Spleen (tissue), 11 donors: Measurements from ENCODE around the gene RAB9B. TPM values are rescaled to one million over a fixed set of nuclear protein-coding genes. Genes with fewer than 3 reads are reported as not detected.

Experiments used
- DNase-seq: peaks from one replicate; pipeline ENCODE4 v3.0.0-alpha.2; 2020
- H3K27ac ChIP-seq, 8 donors: fragments of 200-600 bp; sonication (generic) in 7 of 8; 1 replicate in 4 of 8; 2 replicates in 4 of 8; pipeline versions ENCODE4 v1.5.0 to v1.8.0; 2016 to 2021; ENCODE audit warnings: inconsistent platforms in 4 of 8, mild to moderate bottlenecking in 4 of 8, moderate library complexity in 1 of 8
- H3K27me3 ChIP-seq, 7 donors: fragments of 200-600 bp; sonication (generic) in 6 of 7; replicated peaks in 1 of 7; 1 replicate in 4 of 7; 2 replicates in 3 of 7; pipeline versions ENCODE4 v1.5.0 to v1.8.0; 2016 to 2021; ENCODE audit warnings: inconsistent platforms in 3 of 7, mild to moderate bottlenecking in 1 of 7
- H3K36me3 ChIP-seq, 6 donors: fragments of 200-600 bp; sonication (generic) in 5 of 6; 1 replicate in 4 of 6; 2 replicates in 2 of 6; pipeline versions ENCODE4 v1.5.0 to v1.8.0; 2016 to 2021; ENCODE audit warnings: inconsistent platforms in 2 of 6
- H3K4me1 ChIP-seq, 6 donors: fragments of 200-600 bp; sonication (generic) in 5 of 6; 1 replicate in 3 of 6; 2 replicates in 3 of 6; pipeline versions ENCODE4 v1.5.0 to v1.8.0; 2016 to 2021; ENCODE audit warnings: inconsistent platforms in 3 of 6
- H3K4me3 ChIP-seq, 8 donors: fragments of 200-600 bp; sonication (generic) in 7 of 8; 1 replicate in 4 of 8; 2 replicates in 4 of 8; pipeline versions ENCODE4 v1.5.0 to v1.8.0; 2016 to 2021; ENCODE audit warnings: inconsistent platforms in 4 of 8, mild to moderate bottlenecking in 4 of 8, moderate library complexity in 2 of 8
- H3K9me3 ChIP-seq, 8 donors: fragments of 200-600 bp; sonication (generic) in 7 of 8; 1 replicate in 4 of 8; 2 replicates in 4 of 8; pipeline versions ENCODE4 v1.5.0 to v1.8.0; 2016 to 2021; ENCODE audit warnings: inconsistent platforms in 4 of 8
- CTCF ChIP-seq, 11 experiments: fragments of 200-600 bp in 7 of 11; fragments of 450-650 bp in 4 of 11; sonication (generic) in 4 of 11; IDR thresholded peaks in 8 of 11; conservative IDR thresholded peaks in 3 of 11; 1 replicate in 7 of 11; 2 replicates in 4 of 11; pipeline versions ENCODE4 v1.4.0 to v1.8.0; 2016 to 2021; ENCODE audit warnings: antibody characterized with exemption in 11 of 11, inconsistent platforms in 4 of 11, mild to moderate bottlenecking in 1 of 11
- POLR2A ChIP-seq, 3 donors: fragments of 450-650 bp; IDR thresholded peaks; one replicate each; pipeline ENCODE4 v1.5.1; 2017; ENCODE audit warnings: antibody characterized with exemption in 3 of 3, mild to moderate bottlenecking in 1 of 3
- POLR2AphosphoS5 ChIP-seq, 3 donors: sonication (generic); formaldehyde crosslinking; IDR thresholded peaks; one replicate each; pipeline ENCODE4 v1.5.1; 2017; ENCODE audit warnings: antibody characterized with exemption in 3 of 3
- WGBS, 5 donors: extraction: QIAGEN DNeasy Blood & Tissue Kit in 3 of 5; methylation state at CpG; one replicate each; pipeline versions ENCODE4 v1.1.5 to v1.1.7; 2013 to 2018; 5-methylcytosine and 5-hydroxymethylcytosine counted together
- intact Hi-C: fragments of 100-400 bp; cut with DNase I; formaldehyde crosslinking; loops from one replicate; pipeline ENCODE4 v1.15.0; 2023; ENCODE audit warnings: low total_unique reads
- polyA plus RNA-seq, 3 donors: library from polyadenylated mRNA; stranded (reverse); fragments of 200-250 nt; gene quantifications; one replicate each; pipeline ENCODE4 v1.2.1, GENCODE V29; 2013
- total RNA-seq, 7 donors: library from RNA; depleted of rRNA in 3 of 7; stranded (reverse); fragments of >200 nt in 3 of 7; fragmentation: NEBNext Ultra II Directional in 4 of 7; extraction: Animal tissue kit (Norgen Biotek cat#: 25700) in 4 of 7; gene quantifications; one replicate each; pipeline versions ENCODE4 v1.1.0 to v1.2.1, GENCODE V29; 2016 to 2021
- donor health status: healthy with polysubstance abuse.
- donor health status: DM: no; HTN: no; CAD: no; lungs with moderate emphysema.
- donor health status: DM: no; HTN: no; CAD: no.
- donor health status: Bipolar disorder and iron deficiency.
- donor health status: healthy.
- donor health status: DM: no; HTN: no; CAD: no.
- donor health status: DM: yes; HTN: yes; CAD: no.

The RAB9B gene
- total and polyA plus RNA-seq, 10 donors, result 0.43 to 1.0 (median 0.60) TPM

- no peak for DNase-seq
- H3K27ac ChIP-seq, result no peak overlapping the region
- TF ChIP-seq CTCF (IDR thresholded peaks at IDR 0.05 in 8 of 11, conservative IDR thresholded peaks at IDR 0.05 in 3 of 11) (no peak), POLR2AphosphoS5 (IDR thresholded peaks at IDR 0.05) (no peak), POLR2A (IDR thresholded peaks at IDR 0.05) (no peak)
- H3K4me3 ChIP-seq, result no peak overlapping the region
- H3K4me1 ChIP-seq, result no peaks in the 10 kb centered on the region
- intact Hi-C loops, result loop anchor here (10.0 kb wide), 1 partner anchor 285 kb away; no protein-coding TSS in a partner anchor
- H3K9me3 ChIP-seq, result no peaks in the 10 kb centered on the region
- WGBS, 5 donors, result 73 to 83% (median 78%) methylated on average over 1 of the region's 1 CpG
- no peaks in the 10 kb centered on the region for H3K36me3 ChIP-seq
- peaks cover 0 to 12% (median 0%) of the 10 kb centered on the region in 7 donors for H3K27me3 ChIP-seq
These were observed 17.5 kb upstream of the RAB9B start for GRCh38 chrX:103849558-103849957.

- TF ChIP-seq POLR2A (IDR thresholded peaks at IDR 0.05), result no peak
- no peak for TF ChIP-seq POLR2AphosphoS5 (IDR thresholded peaks at IDR 0.05)
- no peak for TF ChIP-seq CTCF (IDR thresholded peaks at IDR 0.05 in 8 of 11, conservative IDR thresholded peaks at IDR 0.05 in 3 of 11)
- 49 to 77% (median 65%) methylated on average over 5 of the region's 5 CpGs for WGBS, 5 donors
- Histone ChIP-seq H3K4me3 (no peak overlapping the region), H3K4me1 (no peaks in the 10 kb centered on the region), H3K27ac (no peak overlapping the region), H3K36me3 (no peaks in the 10 kb centered on the region), H3K27me3 (peaks cover 0 to 20% (median 0%) of the 10 kb centered on the region in 7 donors), H3K9me3 (no peaks in the 10 kb centered on the region)
- DNase-seq, result no peak
- intact Hi-C loops, result loop anchor here (10.0 kb wide), 1 partner anchor 287 kb away; no protein-coding TSS in a partner anchor
These were observed 15.3 kb upstream of the RAB9B start for GRCh38 chrX:103847174-103847870.

- Histone ChIP-seq H3K27ac (no peak overlapping the region), H3K9me3 (no peaks in the 10 kb centered on the region), H3K27me3 (peaks cover 0 to 20% (median 0%) of the 10 kb centered on the region in 7 donors), H3K36me3 (no peaks in the 10 kb centered on the region), H3K4me1 (no peaks in the 10 kb centered on the region), H3K4me3 (no peak overlapping the region)
- TF ChIP-seq POLR2A (IDR thresholded peaks at IDR 0.05), result no peak
- TF ChIP-seq POLR2AphosphoS5 (IDR thresholded peaks at IDR 0.05), result no peak
- no peak for TF ChIP-seq CTCF (IDR thresholded peaks at IDR 0.05 in 8 of 11, conservative IDR thresholded peaks at IDR 0.05 in 3 of 11)
- no peak for DNase-seq
- intact Hi-C loops, result loop anchor here (10.0 kb wide), 1 partner anchor 288 kb away; no protein-coding TSS in a partner anchor
These were observed 14.3 kb upstream of the RAB9B start for GRCh38 chrX:103846386-103846785.

- 0 to 4% (median 1%) methylated on average over 4 of the region's 4 CpGs for WGBS, 5 donors
These were observed 13.2 kb upstream of the RAB9B start for GRCh38 chrX:103845165-103845653.

More at GRCh38 chrX:103845165-103845653, 13.2 kb upstream of the RAB9B start:
- Histone ChIP-seq H3K4me1 (no peaks in the 10 kb centered on the region), H3K27me3 (peaks cover 0 to 17% (median 0%) of the 10 kb centered on the region in 7 donors), H3K36me3 (no peaks in the 10 kb centered on the region), H3K27ac (no peak overlapping the region), H3K9me3 (no peaks in the 10 kb centered on the region), H3K4me3 (no peak overlapping the region)
- intact Hi-C loops, result loop anchor here (10.0 kb wide), 1 partner anchor 290 kb away; no protein-coding TSS in a partner anchor
- no peak for TF ChIP-seq POLR2A (IDR thresholded peaks at IDR 0.05)
- no peak for TF ChIP-seq POLR2AphosphoS5 (IDR thresholded peaks at IDR 0.05)
- peak in 10 of 11 experiments; percentile 18 to 57 (median 47) for TF ChIP-seq CTCF (IDR thresholded peaks at IDR 0.05 in 8 of 11, conservative IDR thresholded peaks at IDR 0.05 in 3 of 11)
- no peak for DNase-seq
